GM12891 (cell line): ENCODE data around the gene FSTL4.

Source experiments
- POLR2A ChIP-seq: IDR thresholded peaks from 2 replicates; pipeline ENCODE4 v1.6.1; 2011; ENCODE audit warnings: low read depth, low read length, control low read depth
- POLR2AphosphoS5 ChIP-seq: IDR thresholded peaks from 2 replicates; pipeline ENCODE4 v1.6.1; 2011; ENCODE audit warnings: low read depth, low read length, control low read depth

- TF ChIP-seq POLR2AphosphoS5 (no peak), POLR2A (no peak)
Observed at GRCh38 chr5:133503511-133503910, 108.8 kb downstream of the FSTL4 start.
